Measurements from ENCODE around the gene HAPLN1. TPM values are rescaled to one million over a fixed set of nuclear protein-coding genes. Genes with fewer than 3 reads are reported as not detected.

HAPLN1 gene
- polyA plus RNA-seq, 1 of the 3 experiments (the other 2 are of a cell fraction): 0.30 TPM

GRCh38 chr5:83701886-83702285, 18.8 kb downstream of the HAPLN1 start:
- no peaks in the 10 kb centered on the region for H4K20me1 ChIP-seq (ENCODE audit: insufficient read depth)
- H3K79me2 ChIP-seq (ENCODE audit: insufficient read depth): no peaks in the 10 kb centered on the region
- H2AFZ ChIP-seq (ENCODE audit: low read depth): no peak overlapping the region
- WGBS (ENCODE audit: low lambda C conversion rate): 65% methylated on average over 6 of the region's 6 CpGs
- no peaks in the 10 kb centered on the region for H3K4me1 ChIP-seq (ENCODE audit: control insufficient read depth in 1 of 2, insufficient read depth in 2 of 2, low read depth in 1 of 2, low read length in 1 of 2)
- TF ChIP-seq SIN3A (IDR thresholded peaks at IDR 0.05; ENCODE audit: borderline replicate concordance, low read depth, low read length) (no peak), TAF1 (IDR thresholded peaks at IDR 0.05; ENCODE audit: borderline replicate concordance, low read depth, low read length) (no peak), RFX5 (IDR thresholded peaks at IDR 0.05; ENCODE audit: low read length) (no peak), YY1 (IDR thresholded peaks at IDR 0.05; ENCODE audit: low read depth) (no peak), RXRA (IDR thresholded peaks at IDR 0.05; ENCODE audit: borderline replicate concordance, low read depth) (no peak), FOXM1 (IDR thresholded peaks at IDR 0.05; ENCODE audit: low read depth) (no peak), FOXJ3 (CRISPR knock-in tag; IDR thresholded peaks at IDR 0.05) (no peak)
- TF ChIP-seq, protein P1, sequence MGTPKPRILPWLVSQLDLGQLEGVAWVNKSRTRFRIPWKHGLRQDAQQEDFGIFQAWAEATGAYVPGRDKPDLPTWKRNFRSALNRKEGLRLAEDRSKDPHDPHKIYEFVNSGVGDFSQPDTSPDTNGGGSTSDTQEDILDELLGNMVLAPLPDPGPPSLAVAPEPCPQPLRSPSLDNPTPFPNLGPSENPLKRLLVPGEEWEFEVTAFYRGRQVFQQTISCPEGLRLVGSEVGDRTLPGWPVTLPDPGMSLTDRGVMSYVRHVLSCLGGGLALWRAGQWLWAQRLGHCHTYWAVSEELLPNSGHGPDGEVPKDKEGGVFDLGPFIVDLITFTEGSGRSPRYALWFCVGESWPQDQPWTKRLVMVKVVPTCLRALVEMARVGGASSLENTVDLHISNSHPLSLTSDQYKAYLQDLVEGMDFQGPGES (IDR thresholded peaks at IDR 0.05; ENCODE audit: low read depth, low read length): no peak
- H3K36me3 ChIP-seq (replicated peaks in 1 of 2; ENCODE audit: control insufficient read depth in 1 of 2, insufficient read depth in 2 of 2, low read length in 1 of 2): no peaks in the 10 kb centered on the region
- no peaks in the 10 kb centered on the region for H3F3A ChIP-seq (replicated peaks; ENCODE audit: insufficient read depth)
- no peaks in the 10 kb centered on the region for H3K27me3 ChIP-seq (ENCODE audit: insufficient read depth)
- no peaks in the 10 kb centered on the region for H3K9me3 ChIP-seq
- H3K9ac ChIP-seq: no peak overlapping the region
- no peak for DNase-seq
- no peak overlapping the region for H3K4me2 ChIP-seq
- ChIA-PET POLR2A (no interaction called here), CTCF (interaction anchor here (1.2 to 3.1 kb wide), 2 partner anchors 10 to 16 kb away, joined by 3 to 15 read pairs; no protein-coding TSS in a partner anchor)
- no peaks in the 10 kb centered on the region for H3K9me2 ChIP-seq
- H3K4me3 ChIP-seq (ENCODE audit: low read depth in 2 of 2, low read length in 1 of 2): no peak overlapping the region
- H3K27ac ChIP-seq (ENCODE audit: low read depth in 2 of 2, low read length in 1 of 2): no peak overlapping the region

GRCh38 chr5:83689881-83690280, 30.8 kb downstream of the HAPLN1 start:
- no peaks in the 10 kb centered on the region for H4K20me1 ChIP-seq (ENCODE audit: insufficient read depth)
- H3F3A ChIP-seq (replicated peaks; ENCODE audit: insufficient read depth): no peaks in the 10 kb centered on the region
- H2AFZ ChIP-seq (ENCODE audit: low read depth): no peak overlapping the region
- H3K9me2 ChIP-seq: no peaks in the 10 kb centered on the region
- no peaks in the 10 kb centered on the region; a peak in 1 of 4 replicates for H3K4me1 ChIP-seq (ENCODE audit: control insufficient read depth in 1 of 2, insufficient read depth in 2 of 2, low read depth in 1 of 2, low read length in 1 of 2)
- no peak overlapping the region for H3K9ac ChIP-seq
- CTCF ChIA-PET: interaction anchor here (1.8 kb wide), 1 partner anchor 22 kb away, joined by 8 read pairs; no protein-coding TSS in a partner anchor
- DNase-seq: no peak
- no peaks in the 10 kb centered on the region for H3K79me2 ChIP-seq (ENCODE audit: insufficient read depth)
- no peak overlapping the region for H3K4me3 ChIP-seq (ENCODE audit: low read depth in 2 of 2, low read length in 1 of 2)
- POLR2A ChIA-PET: no interaction called here
- H3K27me3 ChIP-seq (ENCODE audit: insufficient read depth): no peaks in the 10 kb centered on the region; the same call in 1 of the 2 replicates
- 46% methylated on average over 1 of the region's 1 CpG for WGBS (ENCODE audit: low lambda C conversion rate)
- H3K36me3 ChIP-seq (replicated peaks in 1 of 2; ENCODE audit: control insufficient read depth in 1 of 2, insufficient read depth in 2 of 2, low read length in 1 of 2): no peaks in the 10 kb centered on the region
- TF ChIP-seq RCOR1 (IDR thresholded peaks at IDR 0.05; ENCODE audit: low read length) (no peak), SMC3 (IDR thresholded peaks at IDR 0.05; ENCODE audit: low read depth, low read length) (no peak), SIN3A (IDR thresholded peaks at IDR 0.05; ENCODE audit: borderline replicate concordance, low read depth, low read length) (no peak), USF2 (IDR thresholded peaks at IDR 0.05; ENCODE audit: borderline replicate concordance, low read depth, low read length) (no peak), TEAD4 (IDR thresholded peaks at IDR 0.05; ENCODE audit: borderline replicate concordance, insufficient read depth) (no peak), YY1 (IDR thresholded peaks at IDR 0.05; ENCODE audit: low read depth) (no peak), NRF1 (IDR thresholded peaks at IDR 0.05; ENCODE audit: low read depth, low read length) (no peak), GABPA (IDR thresholded peaks at IDR 0.05; ENCODE audit: low read depth) (no peak), NFIC (IDR thresholded peaks at IDR 0.05; ENCODE audit: borderline replicate concordance) (no peak), RFX5 (IDR thresholded peaks at IDR 0.05; ENCODE audit: low read length) (no peak), CHD2 (IDR thresholded peaks at IDR 0.05; ENCODE audit: low read length, partially characterized antibody) (no peak), USF1 (IDR thresholded peaks at IDR 0.05; ENCODE audit: borderline replicate concordance, low read depth) (no peak)
- TF ChIP-seq, protein P2, sequence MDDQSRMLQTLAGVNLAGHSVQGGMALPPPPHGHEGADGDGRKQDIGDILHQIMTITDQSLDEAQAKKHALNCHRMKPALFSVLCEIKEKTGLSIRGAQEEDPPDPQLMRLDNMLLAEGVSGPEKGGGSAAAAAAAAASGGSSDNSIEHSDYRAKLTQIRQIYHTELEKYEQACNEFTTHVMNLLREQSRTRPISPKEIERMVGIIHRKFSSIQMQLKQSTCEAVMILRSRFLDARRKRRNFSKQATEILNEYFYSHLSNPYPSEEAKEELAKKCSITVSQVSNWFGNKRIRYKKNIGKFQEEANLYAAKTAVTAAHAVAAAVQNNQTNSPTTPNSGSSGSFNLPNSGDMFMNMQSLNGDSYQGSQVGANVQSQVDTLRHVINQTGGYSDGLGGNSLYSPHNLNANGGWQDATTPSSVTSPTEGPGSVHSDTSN (IDR thresholded peaks at IDR 0.05): no peak
- H3K9me3 ChIP-seq: no peaks in the 10 kb centered on the region
- no peak overlapping the region for H3K27ac ChIP-seq (ENCODE audit: low read depth in 2 of 2, low read length in 1 of 2)
- no peak overlapping the region for H3K4me2 ChIP-seq

Measured in SK-N-SH (cell line).